Loucy (cell line): ENCODE data around the gene SFT2D3.

ENCODE experiments used
- H2AFZ ChIP-seq: fragments of 200-600 bp; sonication (generic); 2 replicates; pipeline ENCODE4 v1.6.0; 2016; ENCODE audit warnings: antibody characterized with exemption, mild to moderate bottlenecking, low read length, moderate library complexity
- H3F3A ChIP-seq: fragments of 200-600 bp; 2 replicates; pipeline ENCODE4 v1.6.0; 2016; ENCODE audit warnings: antibody characterized with exemption, low read depth, mild to moderate bottlenecking
- H3K27me3 ChIP-seq: fragments of 200-600 bp; sonication (generic); 2 replicates; pipeline ENCODE4 v1.6.1; 2014; ENCODE audit warnings: low read length, mild to moderate bottlenecking; ENCODE audit not compliant: insufficient read depth, poor library complexity, severe bottlenecking
- H3K36me3 ChIP-seq: fragments of 200-600 bp; sonication (generic); 2 replicates; pipeline ENCODE4 v1.6.1; 2016; ENCODE audit warnings: low read length; ENCODE audit not compliant: insufficient read depth
- H3K4me1 ChIP-seq: fragments of 200-600 bp; sonication (generic); 2 replicates; pipeline ENCODE4 v1.5.1; 2014; ENCODE audit warnings: low read length, mild to moderate bottlenecking; ENCODE audit not compliant: insufficient read depth, poor library complexity, severe bottlenecking
- H3K4me2 ChIP-seq: fragments of 200-600 bp; sonication (generic); 2 replicates; pipeline ENCODE4 v1.6.0; 2014; ENCODE audit warnings: antibody characterized with exemption, low read length, low read depth, mild to moderate bottlenecking; ENCODE audit not compliant: poor library complexity, severe bottlenecking
- H3K4me3 ChIP-seq: fragments of 200-600 bp; sonication (generic); 2 replicates; pipeline ENCODE4 v1.5.1; 2014; ENCODE audit warnings: low read length, mild to moderate bottlenecking, mixed read lengths; ENCODE audit not compliant: poor library complexity, severe bottlenecking
- H3K79me2 ChIP-seq: fragments of 200-600 bp; sonication (generic); 2 replicates; pipeline ENCODE4 v1.6.1; 2014; ENCODE audit warnings: low read length; ENCODE audit not compliant: insufficient read depth
- H3K9ac ChIP-seq: fragments of 200-600 bp; sonication (generic); 2 replicates; pipeline ENCODE4 v1.6.0; 2014; ENCODE audit warnings: mild to moderate bottlenecking, low read depth, low read length, moderate library complexity; ENCODE audit not compliant: poor library complexity, severe bottlenecking
- H3K9me2 ChIP-seq: fragments of 200-600 bp; sonication (generic); replicated peaks from 2 replicates; pipeline ENCODE4 v1.6.1; 2016; ENCODE audit warnings: low read depth, low read length, mixed read lengths
- H3K9me3 ChIP-seq: fragments of 200-600 bp; sonication (generic); 2 replicates; pipeline ENCODE4 v1.6.1; 2014; ENCODE audit warnings: mild to moderate bottlenecking, antibody characterized with exemption, low read length, low read depth; ENCODE audit not compliant: insufficient read depth
- H4K20me1 ChIP-seq: fragments of 200-600 bp; sonication (generic); 2 replicates; pipeline ENCODE4 v1.6.0; 2014; ENCODE audit warnings: antibody characterized with exemption, low read length, mild to moderate bottlenecking; ENCODE audit not compliant: insufficient read depth, poor library complexity, severe bottlenecking
- EZH2phosphoT487 ChIP-seq: fragments of 200-600 bp; IDR thresholded peaks from 2 replicates; pipeline ENCODE4 v1.6.1; 2018; ENCODE audit warnings: antibody characterized with exemption, mild to moderate bottlenecking, moderate library complexity, borderline replicate concordance
- TF ChIP-seq, protein P1 (sequence below): fragments of 200-600 bp; sonication (generic); conservative IDR thresholded peaks from 2 replicates; pipeline ENCODE4 v1.5.1; 2014; ENCODE audit warnings: mild to moderate bottlenecking, antibody characterized with exemption, low read length

SFT2D3 gene

GRCh38 chr2:127754186-127754585 lies 52.9 kb downstream of the SFT2D3 start:
- H3K79me2 ChIP-seq = no peaks in the 10 kb centered on the region
- H3K27me3 ChIP-seq = no peaks in the 10 kb centered on the region
- no peak overlapping the region for H3K4me2 ChIP-seq
- H4K20me1 ChIP-seq = no peaks in the 10 kb centered on the region
- no peaks in the 10 kb centered on the region; the same call in 1 of the 2 replicates for H3F3A ChIP-seq
- peaks cover 18% of the 10 kb centered on the region; the same call in 1 of the 2 replicates for H3K36me3 ChIP-seq
- H3K9me2 ChIP-seq = no peaks in the 10 kb centered on the region
- H3K4me3 ChIP-seq = no peak overlapping the region
- H3K9ac ChIP-seq = no peak overlapping the region
- no peaks in the 10 kb centered on the region for H3K9me3 ChIP-seq
- no peak overlapping the region for H2AFZ ChIP-seq
- H3K4me1 ChIP-seq = no peaks in the 10 kb centered on the region
- no peak for TF ChIP-seq EZH2phosphoT487
- TF ChIP-seq, protein P1, sequence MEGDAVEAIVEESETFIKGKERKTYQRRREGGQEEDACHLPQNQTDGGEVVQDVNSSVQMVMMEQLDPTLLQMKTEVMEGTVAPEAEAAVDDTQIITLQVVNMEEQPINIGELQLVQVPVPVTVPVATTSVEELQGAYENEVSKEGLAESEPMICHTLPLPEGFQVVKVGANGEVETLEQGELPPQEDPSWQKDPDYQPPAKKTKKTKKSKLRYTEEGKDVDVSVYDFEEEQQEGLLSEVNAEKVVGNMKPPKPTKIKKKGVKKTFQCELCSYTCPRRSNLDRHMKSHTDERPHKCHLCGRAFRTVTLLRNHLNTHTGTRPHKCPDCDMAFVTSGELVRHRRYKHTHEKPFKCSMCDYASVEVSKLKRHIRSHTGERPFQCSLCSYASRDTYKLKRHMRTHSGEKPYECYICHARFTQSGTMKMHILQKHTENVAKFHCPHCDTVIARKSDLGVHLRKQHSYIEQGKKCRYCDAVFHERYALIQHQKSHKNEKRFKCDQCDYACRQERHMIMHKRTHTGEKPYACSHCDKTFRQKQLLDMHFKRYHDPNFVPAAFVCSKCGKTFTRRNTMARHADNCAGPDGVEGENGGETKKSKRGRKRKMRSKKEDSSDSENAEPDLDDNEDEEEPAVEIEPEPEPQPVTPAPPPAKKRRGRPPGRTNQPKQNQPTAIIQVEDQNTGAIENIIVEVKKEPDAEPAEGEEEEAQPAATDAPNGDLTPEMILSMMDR = no peak
